Tibial nerve (tissue), 4 donors: ENCODE data around the gene PLPPR1.

ENCODE experiments used
- EP300 ChIP-seq, 2 donors: sonication (generic); formaldehyde crosslinking; IDR thresholded peaks; one replicate each; pipeline ENCODE4 v1.6.1; 2017; ENCODE audit warnings: antibody characterized with exemption in 2 of 2, mild to moderate bottlenecking in 1 of 2
- POLR2A ChIP-seq, 2 donors: fragments of 450-650 bp; IDR thresholded peaks; one replicate each; pipeline ENCODE4 v1.6.1; 2017; ENCODE audit warnings: antibody characterized with exemption in 2 of 2, mild to moderate bottlenecking in 2 of 2, moderate library complexity in 2 of 2
- TF ChIP-seq, protein P1 (sequence below), 5 experiments: fragments of 200-600 bp in 3 of 5; fragments of 450-650 bp in 2 of 5; sonication (generic) in 3 of 5; IDR thresholded peaks; one replicate each; pipeline ENCODE4 v1.5.1; 2016 to 2019; ENCODE audit warnings: antibody characterized with exemption in 5 of 5, mild to moderate bottlenecking in 3 of 5, moderate library complexity in 2 of 5

DNA sequence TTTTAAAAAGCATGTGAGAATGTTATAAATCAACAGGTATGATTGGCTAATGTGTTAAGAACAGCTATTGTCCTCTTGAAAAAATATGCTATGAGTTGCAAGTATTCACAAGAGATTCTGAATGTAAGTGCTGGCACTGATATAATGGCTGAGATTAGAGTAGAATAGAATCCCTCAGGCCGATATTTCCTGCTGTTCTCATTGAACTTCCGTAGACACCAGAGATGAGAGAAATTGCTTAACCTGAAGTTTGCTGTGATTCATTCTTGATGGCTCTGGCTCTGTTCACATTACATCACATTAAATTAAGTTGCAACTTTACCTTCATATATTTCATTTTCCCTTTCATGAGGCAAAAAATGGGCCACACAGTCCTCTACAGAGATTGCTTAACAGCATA lies 241.8 kb downstream of the PLPPR1 start:
- TF ChIP-seq POLR2A (IDR thresholded peaks at IDR 0.05) (no peak), EP300 (IDR thresholded peaks at IDR 0.05) (no peak)
- TF ChIP-seq, protein P1, sequence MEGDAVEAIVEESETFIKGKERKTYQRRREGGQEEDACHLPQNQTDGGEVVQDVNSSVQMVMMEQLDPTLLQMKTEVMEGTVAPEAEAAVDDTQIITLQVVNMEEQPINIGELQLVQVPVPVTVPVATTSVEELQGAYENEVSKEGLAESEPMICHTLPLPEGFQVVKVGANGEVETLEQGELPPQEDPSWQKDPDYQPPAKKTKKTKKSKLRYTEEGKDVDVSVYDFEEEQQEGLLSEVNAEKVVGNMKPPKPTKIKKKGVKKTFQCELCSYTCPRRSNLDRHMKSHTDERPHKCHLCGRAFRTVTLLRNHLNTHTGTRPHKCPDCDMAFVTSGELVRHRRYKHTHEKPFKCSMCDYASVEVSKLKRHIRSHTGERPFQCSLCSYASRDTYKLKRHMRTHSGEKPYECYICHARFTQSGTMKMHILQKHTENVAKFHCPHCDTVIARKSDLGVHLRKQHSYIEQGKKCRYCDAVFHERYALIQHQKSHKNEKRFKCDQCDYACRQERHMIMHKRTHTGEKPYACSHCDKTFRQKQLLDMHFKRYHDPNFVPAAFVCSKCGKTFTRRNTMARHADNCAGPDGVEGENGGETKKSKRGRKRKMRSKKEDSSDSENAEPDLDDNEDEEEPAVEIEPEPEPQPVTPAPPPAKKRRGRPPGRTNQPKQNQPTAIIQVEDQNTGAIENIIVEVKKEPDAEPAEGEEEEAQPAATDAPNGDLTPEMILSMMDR (IDR thresholded peaks at IDR 0.05), result no peak
